Umbilical cord (tissue), 2 donors: ENCODE results near the gene KIAA2012. TPM values are rescaled to one million over a fixed set of nuclear protein-coding genes. Genes with fewer than 3 reads are reported as not detected.
"Not testable (repeated sequence)": the region's sequence is repeated elsewhere in the genome, so short reads cannot be mapped to it uniquely, and the experiment has no call there.

Experiments
- DNase-seq: peaks from one replicate; pipeline ENCODE4 v3.0.0-alpha.2; 2015; ENCODE audit warnings: low spot score
- total RNA-seq: library from RNA; depleted of rRNA; stranded (reverse); fragments of >200 nt; gene quantifications from one replicate; pipeline ENCODE4 v1.2.3, GENCODE V29; 2014; ENCODE audit warnings: low replicate concordance; ENCODE audit not compliant: insufficient read depth

The KIAA2012 gene
- total RNA-seq, 1 donor from 2014 or later, result 1.7 TPM

GRCh38 chr2:202193305-202193704, 120.2 kb downstream of the KIAA2012 start:
- DNase-seq, result no peak

GRCh38 chr2:202193881-202194353, 120.9 kb downstream of the KIAA2012 start:
- DNase-seq, result no peak

- DNase-seq, result no peak
Observed at GRCh38 chr2:202194418-202194817, 121.4 kb downstream of the KIAA2012 start.

- DNase-seq, result no peak
Observed at GRCh38 chr2:202196727-202197126, 123.7 kb downstream of the KIAA2012 start.

- DNase-seq, result no peak
Observed at GRCh38 chr2:202201220-202202160, 128.4 kb downstream of the KIAA2012 start.

GRCh38 chr2:202203348-202203747, 130.3 kb downstream of the KIAA2012 start:
- DNase-seq, result no peak

GRCh38 chr2:202204855-202205254, 131.8 kb downstream of the KIAA2012 start:
- DNase-seq, result no peak

GRCh38 chr2:202208526-202208925, 135.5 kb downstream of the KIAA2012 start:
- DNase-seq, result no peak

- no peak for DNase-seq
Observed at GRCh38 chr2:202215179-202215578, 142.1 kb downstream of the KIAA2012 start.

- DNase-seq, result peak; percentile 39
Observed at GRCh38 chr2:202221873-202222272, 148.8 kb downstream of the KIAA2012 start.

- DNase-seq, result peak; percentile 51
Observed at GRCh38 chr2:202237787-202238233, 164.8 kb downstream of the KIAA2012 start.

GRCh38 chr2:202238234-202239197, 165.5 kb downstream of the KIAA2012 start, which contains the start of gene SUMO1:
SUMO1 (minus strand) TSS chr2:202238597; CDS start chr2:202238451, 146 bp downstream.
- DNase-seq, result peak; percentile 98

- not testable (repeated sequence) for DNase-seq
Observed at GRCh38 chr2:202247710-202248109, 174.7 kb downstream of the KIAA2012 start.

- DNase-seq, result no peak
Observed at GRCh38 chr2:202249521-202250253, 176.6 kb downstream of the KIAA2012 start.

- no peak for DNase-seq
Observed at GRCh38 chr2:202251494-202251893, 178.4 kb downstream of the KIAA2012 start.

Other genes with a start within 250 kb of the KIAA2012 start
- gene FZD7, start 39.4 kb upstream of the KIAA2012 start, total RNA-seq, result 85.7 TPM
- gene SUMO1, start 165.3 kb downstream of the KIAA2012 start, total RNA-seq, result 73.4 TPM
- 48.4 TPM for gene NOP58, start 192.5 kb downstream of the KIAA2012 start, total RNA-seq